HCT116 (cell line): Measurements from ENCODE around the gene SLC5A10.

Experiments
- ATF3 ChIP-seq: IDR thresholded peaks from 2 replicates; pipeline ENCODE4 v1.6.1; 2012
- CBX3 ChIP-seq: IDR thresholded peaks from 2 replicates; pipeline ENCODE4 v1.6.1; 2012; ENCODE audit warnings: low read depth
- CEBPB ChIP-seq: IDR thresholded peaks from 2 replicates; pipeline ENCODE4 v1.6.1; 2012; ENCODE audit warnings: low read depth
- EZH2 ChIP-seq: fragments of 200-600 bp; sonication (generic); IDR thresholded peaks from 2 replicates; pipeline ENCODE4 v1.6.1; 2017; ENCODE audit warnings: antibody characterized with exemption, mixed run types
- FOSL1 ChIP-seq: IDR thresholded peaks from 2 replicates; pipeline ENCODE4 v1.6.1; 2012; ENCODE audit warnings: low read depth
- POLR2A ChIP-seq: IDR thresholded peaks from 2 replicates; pipeline ENCODE4 v1.7.0; 2011; ENCODE audit warnings: borderline replicate concordance; ENCODE audit not compliant: insufficient read depth, insufficient read length; ENCODE audit errors: extremely low read depth
- POLR2AphosphoS5 ChIP-seq: IDR thresholded peaks from 2 replicates; pipeline ENCODE4 v1.6.1; 2011; ENCODE audit warnings: mild to moderate bottlenecking, low read depth, low read length, moderate library complexity
- RAD21 ChIP-seq: IDR thresholded peaks from 2 replicates; pipeline ENCODE4 v1.6.1; 2012; ENCODE audit warnings: low read depth, mild to moderate bottlenecking
- SP1 ChIP-seq: IDR thresholded peaks from 2 replicates; pipeline ENCODE4 v1.6.1; 2012; ENCODE audit warnings: low read depth
- YY1 ChIP-seq: IDR thresholded peaks from 2 replicates; pipeline ENCODE4 v1.6.1; 2011; ENCODE audit warnings: low read length, low read depth, moderate library complexity, mild to moderate bottlenecking; ENCODE audit not compliant: insufficient replicate concordance; ENCODE audit errors: extremely low read depth
- ZNF274 ChIP-seq: fragments of 200-500 bp; sonication (Bioruptor generic); IDR thresholded peaks from 2 replicates; pipeline ENCODE4 v1.6.1; 2014; ENCODE audit warnings: mild to moderate bottlenecking, low read depth, low read length, inconsistent platforms
- TF ChIP-seq, protein P1 (sequence below), 3 experiments: fragments of 200-600 bp in 1 of 3; sonication (generic) in 1 of 3; IDR thresholded peaks in 2 of 3; conservative IDR thresholded peaks in 1 of 3; 2 replicates each; pipeline ENCODE4 v1.5.1; 2012 to 2017; ENCODE audit warnings: low read depth in 2 of 3, low read length in 2 of 3, antibody characterized with exemption in 1 of 3, borderline replicate concordance in 1 of 3, control low read depth in 1 of 3, mild to moderate bottlenecking in 1 of 3, mixed read lengths in 1 of 3, mixed run types in 1 of 3, moderate library complexity in 1 of 3; ENCODE audit not compliant: insufficient read depth in 1 of 3

DNA sequence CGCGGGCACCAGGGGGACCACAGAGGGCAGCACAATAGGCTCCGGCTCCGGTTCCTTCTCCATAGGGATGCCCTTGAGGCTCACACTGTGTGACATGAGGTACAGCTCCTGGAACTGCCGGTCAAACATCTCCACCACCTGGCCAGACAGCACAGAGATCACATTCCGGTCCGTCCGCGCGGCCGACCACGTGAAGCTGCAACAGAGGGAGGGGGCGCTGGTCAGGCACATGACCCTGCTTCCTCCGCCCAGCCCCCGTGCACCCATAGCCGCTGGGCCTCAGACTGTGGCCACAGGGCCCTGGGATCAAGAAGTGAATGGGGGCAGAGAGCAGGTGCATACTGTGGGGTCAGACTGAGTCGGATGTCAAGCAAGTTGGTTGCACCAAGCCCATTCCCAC lies 26.7 kb downstream of the SLC5A10 start:
- TF ChIP-seq EZH2, result no peak
- TF ChIP-seq, protein P1, sequence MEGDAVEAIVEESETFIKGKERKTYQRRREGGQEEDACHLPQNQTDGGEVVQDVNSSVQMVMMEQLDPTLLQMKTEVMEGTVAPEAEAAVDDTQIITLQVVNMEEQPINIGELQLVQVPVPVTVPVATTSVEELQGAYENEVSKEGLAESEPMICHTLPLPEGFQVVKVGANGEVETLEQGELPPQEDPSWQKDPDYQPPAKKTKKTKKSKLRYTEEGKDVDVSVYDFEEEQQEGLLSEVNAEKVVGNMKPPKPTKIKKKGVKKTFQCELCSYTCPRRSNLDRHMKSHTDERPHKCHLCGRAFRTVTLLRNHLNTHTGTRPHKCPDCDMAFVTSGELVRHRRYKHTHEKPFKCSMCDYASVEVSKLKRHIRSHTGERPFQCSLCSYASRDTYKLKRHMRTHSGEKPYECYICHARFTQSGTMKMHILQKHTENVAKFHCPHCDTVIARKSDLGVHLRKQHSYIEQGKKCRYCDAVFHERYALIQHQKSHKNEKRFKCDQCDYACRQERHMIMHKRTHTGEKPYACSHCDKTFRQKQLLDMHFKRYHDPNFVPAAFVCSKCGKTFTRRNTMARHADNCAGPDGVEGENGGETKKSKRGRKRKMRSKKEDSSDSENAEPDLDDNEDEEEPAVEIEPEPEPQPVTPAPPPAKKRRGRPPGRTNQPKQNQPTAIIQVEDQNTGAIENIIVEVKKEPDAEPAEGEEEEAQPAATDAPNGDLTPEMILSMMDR (IDR thresholded peaks at IDR 0.05 in 2 of 3, conservative IDR thresholded peaks at IDR 0.05 in 1 of 3; ENCODE audit: borderline replicate concordance in 1 of 3, insufficient read depth in 1 of 3, low read depth in 2 of 3, low read length in 2 of 3), result no peak
- TF ChIP-seq ATF3, result no peak
- no peak for TF ChIP-seq ZNF274
- no peak for TF ChIP-seq FOSL1
- TF ChIP-seq RAD21, result no peak
- no peak for TF ChIP-seq YY1
- TF ChIP-seq POLR2A, result no peak
- TF ChIP-seq CEBPB, result no peak
- no peak for TF ChIP-seq SP1
- no peak for TF ChIP-seq POLR2AphosphoS5
- no peak for TF ChIP-seq CBX3
